ENCODE measurements around the gene ERC2.
"Not testable (repeated sequence)": the region's sequence is repeated elsewhere in the genome, so short reads cannot be mapped to it uniquely, and the experiment has no call there.

The ERC2 gene

GRCh38 chr3:56309465-56309864 is 158.8 kb downstream of the ERC2 start:
- DNase-seq (ENCODE audit: low read depth, low spot score) = no peak

- DNase-seq (ENCODE audit: low read depth, low spot score) = no peak
Observed at GRCh38 chr3:56308471-56308870, 159.8 kb downstream of the ERC2 start.

- no peak for DNase-seq (ENCODE audit: low read depth, low spot score)
Observed at GRCh38 chr3:56304069-56304468, 164.2 kb downstream of the ERC2 start.

- DNase-seq (ENCODE audit: low read depth, low spot score) = peak; percentile 86
Observed at GRCh38 chr3:56303487-56303886, 164.8 kb downstream of the ERC2 start.

GRCh38 chr3:56302417-56302816 is 165.8 kb downstream of the ERC2 start:
- no peak for DNase-seq (ENCODE audit: low read depth, low spot score)

GRCh38 chr3:56297281-56297840 is 170.9 kb downstream of the ERC2 start:
- DNase-seq (ENCODE audit: low read depth, low spot score) = no peak

GRCh38 chr3:56296361-56296760 is 171.9 kb downstream of the ERC2 start:
- no peak for DNase-seq (ENCODE audit: low read depth, low spot score)

GRCh38 chr3:56295161-56295560 is 173.1 kb downstream of the ERC2 start:
- DNase-seq (ENCODE audit: low read depth, low spot score) = no peak

- DNase-seq (ENCODE audit: low read depth, low spot score) = no peak
Observed at GRCh38 chr3:56294286-56294685, 174.0 kb downstream of the ERC2 start.

- no peak for DNase-seq (ENCODE audit: low read depth, low spot score)
Observed at GRCh38 chr3:56291953-56292352, 176.3 kb downstream of the ERC2 start.

- DNase-seq (ENCODE audit: low read depth, low spot score) = no peak
Observed at GRCh38 chr3:56291244-56291680, 177.0 kb downstream of the ERC2 start.

- DNase-seq (ENCODE audit: low read depth, low spot score) = no peak
Observed at GRCh38 chr3:56290374-56290773, 177.9 kb downstream of the ERC2 start.

GRCh38 chr3:56288258-56288657 is 180.0 kb downstream of the ERC2 start:
- DNase-seq (ENCODE audit: low read depth, low spot score) = peak; percentile 33

GRCh38 chr3:56282341-56282740 is 185.9 kb downstream of the ERC2 start:
- DNase-seq (ENCODE audit: low read depth, low spot score) = no peak

GRCh38 chr3:56277236-56277635 is 191.0 kb downstream of the ERC2 start:
- no peak for DNase-seq (ENCODE audit: low read depth, low spot score)

GRCh38 chr3:56275120-56275519 is 193.1 kb downstream of the ERC2 start:
- no peak for DNase-seq (ENCODE audit: low read depth, low spot score)

- no peak for DNase-seq (ENCODE audit: low read depth, low spot score)
Observed at GRCh38 chr3:56269755-56270535, 198.3 kb downstream of the ERC2 start.

- DNase-seq (ENCODE audit: low read depth, low spot score) = no peak
Observed at GRCh38 chr3:56268616-56269383, 199.5 kb downstream of the ERC2 start.

- not testable (repeated sequence) for DNase-seq (ENCODE audit: low read depth, low spot score)
Observed at GRCh38 chr3:56261852-56262251, 206.4 kb downstream of the ERC2 start.

GRCh38 chr3:56260262-56260661 is 208.0 kb downstream of the ERC2 start:
- no peak for DNase-seq (ENCODE audit: low read depth, low spot score)

- no peak for DNase-seq (ENCODE audit: low read depth, low spot score)
Observed at GRCh38 chr3:56257826-56258225, 210.4 kb downstream of the ERC2 start.

GRCh38 chr3:56254835-56255234 is 213.4 kb downstream of the ERC2 start:
- no peak for DNase-seq (ENCODE audit: low read depth, low spot score)
